Endodermal cell (in vitro differentiated cells): ENCODE measurements around the gene DCTN4. TPM values are rescaled to one million over a fixed set of nuclear protein-coding genes. Genes with fewer than 3 reads are reported as not detected.

Experiments
- DNase-seq: peaks from one replicate; pipeline ENCODE4 v3.0.0-alpha.2; 2017
- H3K27ac ChIP-seq: 2 replicates; pipeline ENCODE4 v1.5.1; 2013; ENCODE audit warnings: mild to moderate bottlenecking, low read depth, low read length, moderate library complexity
- H3K27me3 ChIP-seq: 2 replicates; pipeline ENCODE4 v1.6.1; 2013; ENCODE audit warnings: mild to moderate bottlenecking, low read length, moderate library complexity; ENCODE audit not compliant: insufficient read depth, control insufficient read depth, poor library complexity, severe bottlenecking
- H3K36me3 ChIP-seq: 2 replicates; pipeline ENCODE4 v1.7.0; 2013; ENCODE audit warnings: mild to moderate bottlenecking, low read length, moderate library complexity; ENCODE audit not compliant: control insufficient read depth, insufficient read depth
- H3K4me1 ChIP-seq: one replicate; pipeline ENCODE4 v1.7.0; 2013; ENCODE audit warnings: low read length; ENCODE audit not compliant: control insufficient read depth, insufficient read depth
- H3K4me3 ChIP-seq: 2 replicates; pipeline ENCODE4 v1.5.1; 2013; ENCODE audit warnings: mild to moderate bottlenecking, low read length, moderate library complexity
- H3K9ac ChIP-seq: 2 replicates; pipeline ENCODE4 v1.6.1; 2013; ENCODE audit warnings: mild to moderate bottlenecking, low read length, moderate library complexity; ENCODE audit not compliant: poor library complexity, severe bottlenecking; ENCODE audit errors: extremely low read depth
- H3K9me3 ChIP-seq: 2 replicates; pipeline ENCODE4 v1.6.1; 2013; ENCODE audit warnings: mild to moderate bottlenecking, low read length, moderate library complexity; ENCODE audit not compliant: control insufficient read depth
- H3K27ac Mint-ChIP-seq: 2 replicates; pipeline ENCODE4 v1.8.0; 2020; ENCODE audit warnings: mixed read lengths
- H3K27me3 Mint-ChIP-seq: 2 replicates; pipeline ENCODE4 v1.8.0; 2021; ENCODE audit warnings: mild to moderate bottlenecking, mixed read lengths; ENCODE audit not compliant: insufficient read depth
- H3K36me3 Mint-ChIP-seq: 2 replicates; pipeline ENCODE4 v1.8.0; 2020; ENCODE audit warnings: low read depth, mixed read lengths
- H3K4me1 Mint-ChIP-seq: 2 replicates; pipeline ENCODE4 v1.8.0; 2020; ENCODE audit warnings: mixed read lengths
- H3K4me3 Mint-ChIP-seq: 2 replicates; pipeline ENCODE4 v1.8.0; 2020; ENCODE audit warnings: mild to moderate bottlenecking, moderate library complexity, mixed read lengths
- H3K9me3 Mint-ChIP-seq: 2 replicates; pipeline ENCODE4 v1.8.0; 2020; ENCODE audit warnings: mild to moderate bottlenecking, mixed read lengths
- CTCF ChIP-seq: fragments of 200-600 bp; sonication (generic); conservative IDR thresholded peaks from 2 replicates; pipeline ENCODE4 v1.5.0; 2021; ENCODE audit warnings: antibody characterized with exemption, mild to moderate bottlenecking
- WGBS, 2 experiments: methylation state at CpG; one replicate each; pipeline versions ENCODE4 v1.1.5 to v1.1.7; 2013; ENCODE audit warnings: missing lambda C conversion rate in 2 of 2, mixed read lengths in 1 of 2; ENCODE audit not compliant: insufficient coverage in 1 of 2, insufficient read length in 1 of 2; 5-methylcytosine and 5-hydroxymethylcytosine counted together
- total RNA-seq, 2 donors: library from RNA; stranded (reverse); fragmentation: NEBNext Ultra II Directional in 1 of 2; extraction: Animal tissue kit (Norgen Biotek cat#: 25700) in 1 of 2; gene quantifications; 2 replicates in 1 of 2; 3 replicates in 1 of 2; pipeline ENCODE4 v1.2.1, GENCODE V29; 2021

DCTN4 gene
- total RNA-seq, 2 donors from 2014 or later = 51.5 to 64.3 TPM

GRCh38 chr5:150753863-150754262 lies 5.0 kb downstream of the DCTN4 start:
- H3K27ac ChIP-seq = no peak overlapping the region
- no peaks in the 10 kb centered on the region for H3K4me1 ChIP-seq
- H3K4me1 Mint-ChIP-seq = peaks cover 3% of the 10 kb centered on the region
- no peak for DNase-seq
- H3K4me3 Mint-ChIP-seq = no peak overlapping the region
- no peak for TF ChIP-seq CTCF
- H3K27me3 Mint-ChIP-seq = no peaks in the 10 kb centered on the region
- H3K9me3 Mint-ChIP-seq = no peaks in the 10 kb centered on the region
- H3K4me3 ChIP-seq = no peak overlapping the region
- H3K27me3 ChIP-seq = no peaks in the 10 kb centered on the region
- H3K36me3 Mint-ChIP-seq = peaks cover 60% of the 10 kb centered on the region
- H3K9ac ChIP-seq = no peak overlapping the region
- H3K27ac Mint-ChIP-seq = no peak overlapping the region
- peaks cover 5% of the 10 kb centered on the region for H3K9me3 ChIP-seq
- peaks cover 81% of the 10 kb centered on the region for H3K36me3 ChIP-seq
- WGBS, 2 experiments = 82 to 93% methylated on average over 1 of the region's 1 CpG

- Histone ChIP-seq H3K27me3 (no peaks in the 10 kb centered on the region), H3K9me3 (peaks cover 7% of the 10 kb centered on the region), H3K4me3 (no peak overlapping the region), H3K36me3 (peaks cover 81% of the 10 kb centered on the region), H3K9ac (no peak overlapping the region), H3K4me1 (no peaks in the 10 kb centered on the region), H3K27ac (no peak overlapping the region)
- 96 to 97% methylated on average over 4 to 5 of the region's 5 CpGs for WGBS, 2 experiments
- no peak for TF ChIP-seq CTCF
- Mint-ChIP-seq H3K36me3 (peaks cover 61% of the 10 kb centered on the region), H3K27me3 (no peaks in the 10 kb centered on the region), H3K9me3 (no peaks in the 10 kb centered on the region), H3K4me1 (peaks cover 3% of the 10 kb centered on the region), H3K27ac (no peak overlapping the region), H3K4me3 (no peak overlapping the region)
- DNase-seq = no peak
Measured at GRCh38 chr5:150753463-150753862, 5.4 kb downstream of the DCTN4 start.

- Histone ChIP-seq H3K9ac (no peak overlapping the region), H3K4me1 (no peaks in the 10 kb centered on the region), H3K9me3 (peaks cover 7% of the 10 kb centered on the region), H3K27me3 (no peaks in the 10 kb centered on the region), H3K27ac (no peak overlapping the region), H3K36me3 (peaks cover 70% of the 10 kb centered on the region), H3K4me3 (no peak overlapping the region)
- Mint-ChIP-seq H3K36me3 (peaks cover 57% of the 10 kb centered on the region), H3K4me1 (no peaks in the 10 kb centered on the region), H3K9me3 (no peaks in the 10 kb centered on the region), H3K27ac (no peak overlapping the region), H3K27me3 (no peaks in the 10 kb centered on the region), H3K4me3 (no peak overlapping the region)
- TF ChIP-seq CTCF = no peak
- no peak for DNase-seq
- 88 to 100% methylated on average over 1 to 3 of the region's 3 CpGs for WGBS, 2 experiments
Measured at GRCh38 chr5:150751096-150751891, 7.5 kb downstream of the DCTN4 start.
